Stomach (tissue), 9 donors: Measurements from ENCODE around the gene DNAH1. TPM values are rescaled to one million over a fixed set of nuclear protein-coding genes. Genes with fewer than 3 reads are reported as not detected.

Source experiments
- DNase-seq, 2 donors: peaks; one replicate each; pipeline versions ENCODE4 v3.0.0 to v3.0.0-alpha.2; 2013 to 2019
- H3K27ac ChIP-seq, 5 donors: fragments of 200-600 bp in 4 of 5; sonication (generic) in 4 of 5; one replicate each; pipeline ENCODE4 v1.5.1; 2013 to 2019; ENCODE audit warnings: mild to moderate bottlenecking in 1 of 5, moderate library complexity in 1 of 5
- H3K27me3 ChIP-seq, 3 donors: fragments of 200-600 bp; sonication (generic); one replicate each; pipeline ENCODE4 v1.5.1; 2017 to 2019; ENCODE audit warnings: mixed run types in 1 of 3
- H3K36me3 ChIP-seq, 4 donors: fragments of 200-600 bp; sonication (generic); 1 replicate in 3 of 4; 2 replicates in 1 of 4; pipeline ENCODE4 v1.5.1; 2016 to 2019
- H3K4me1 ChIP-seq, 4 donors: fragments of 200-600 bp; sonication (generic); one replicate each; pipeline ENCODE4 v1.5.1; 2016 to 2019
- H3K4me3 ChIP-seq, 4 donors: fragments of 200-600 bp; sonication (generic) in 3 of 4; one replicate each; pipeline ENCODE4 v1.5.1; 2016 to 2019; ENCODE audit warnings: mild to moderate bottlenecking in 1 of 4
- H3K9me3 ChIP-seq, 4 donors: fragments of 200-600 bp; sonication (generic); one replicate each; pipeline ENCODE4 v1.5.1; 2016 to 2019
- EP300 ChIP-seq: sonication (generic); formaldehyde crosslinking; IDR thresholded peaks from one replicate; pipeline ENCODE4 v1.6.1; 2017; ENCODE audit warnings: antibody characterized with exemption
- POLR2A ChIP-seq, 4 donors: fragments of 450-650 bp; IDR thresholded peaks; one replicate each; pipeline ENCODE4 v1.6.1; 2016; ENCODE audit warnings: antibody characterized with exemption in 4 of 4, control low read depth in 2 of 4, mild to moderate bottlenecking in 1 of 4, moderate library complexity in 1 of 4
- POLR2AphosphoS5 ChIP-seq, 3 donors: sonication (generic); formaldehyde crosslinking; IDR thresholded peaks; one replicate each; pipeline ENCODE4 v1.6.1; 2016; ENCODE audit warnings: antibody characterized with exemption in 3 of 3
- WGBS, 5 donors: extraction: QIAGEN DNeasy Blood & Tissue Kit in 3 of 5; methylation state at CpG; one replicate each; pipeline versions ENCODE4 v1.1.5 to v1.1.7; 2013 to 2018; 5-methylcytosine and 5-hydroxymethylcytosine counted together
- intact Hi-C: fragments of 100-400 bp; cut with DNase I; formaldehyde crosslinking; loops from one replicate; pipeline ENCODE4 v1.15.1; 2023; ENCODE audit warnings: low total_unique reads
- polyA plus RNA-seq, 3 donors: library from polyadenylated mRNA; stranded (reverse); fragments of 200-250 nt; gene quantifications; one replicate each; pipeline ENCODE4 v1.2.3, GENCODE V29; 2013
- total RNA-seq, 5 donors: library from RNA; depleted of rRNA; stranded (reverse); fragments of >200 nt; gene quantifications; one replicate each; pipeline versions ENCODE4 v1.1.0 to v1.2.3, GENCODE V29; 2014 to 2016
- TF ChIP-seq, protein P1 (sequence below), 7 experiments: fragments of 450-650 bp in 4 of 7; fragments of 200-600 bp in 3 of 7; sonication (generic) in 3 of 7; IDR thresholded peaks; one replicate each; pipeline ENCODE4 v1.5.1; 2016 to 2019; ENCODE audit warnings: antibody characterized with exemption in 7 of 7, control low read depth in 2 of 7, mild to moderate bottlenecking in 1 of 7
- donor health status: healthy with polysubstance abuse.
- donor health status: Bipolar disorder and iron deficiency.
- donor health status: healthy.

Gene DNAH1
- total and polyA plus RNA-seq, 8 donors, result 1.9 to 57.6 (median 8.2) TPM

- no peaks in the 10 kb centered on the region for H3K27me3 ChIP-seq
- intact Hi-C loops, result no loop called here
- peak overlapping the region in 2 of 5 donors; percentile 43 to 63 for H3K27ac ChIP-seq
- peaks cover 11 to 32% (median 13%) of the 10 kb centered on the region in 4 donors for H3K4me1 ChIP-seq
- no peak overlapping the region for H3K4me3 ChIP-seq
- no peak for DNase-seq
- TF ChIP-seq POLR2A (IDR thresholded peaks at IDR 0.05), result no peak
- TF ChIP-seq, protein P1, sequence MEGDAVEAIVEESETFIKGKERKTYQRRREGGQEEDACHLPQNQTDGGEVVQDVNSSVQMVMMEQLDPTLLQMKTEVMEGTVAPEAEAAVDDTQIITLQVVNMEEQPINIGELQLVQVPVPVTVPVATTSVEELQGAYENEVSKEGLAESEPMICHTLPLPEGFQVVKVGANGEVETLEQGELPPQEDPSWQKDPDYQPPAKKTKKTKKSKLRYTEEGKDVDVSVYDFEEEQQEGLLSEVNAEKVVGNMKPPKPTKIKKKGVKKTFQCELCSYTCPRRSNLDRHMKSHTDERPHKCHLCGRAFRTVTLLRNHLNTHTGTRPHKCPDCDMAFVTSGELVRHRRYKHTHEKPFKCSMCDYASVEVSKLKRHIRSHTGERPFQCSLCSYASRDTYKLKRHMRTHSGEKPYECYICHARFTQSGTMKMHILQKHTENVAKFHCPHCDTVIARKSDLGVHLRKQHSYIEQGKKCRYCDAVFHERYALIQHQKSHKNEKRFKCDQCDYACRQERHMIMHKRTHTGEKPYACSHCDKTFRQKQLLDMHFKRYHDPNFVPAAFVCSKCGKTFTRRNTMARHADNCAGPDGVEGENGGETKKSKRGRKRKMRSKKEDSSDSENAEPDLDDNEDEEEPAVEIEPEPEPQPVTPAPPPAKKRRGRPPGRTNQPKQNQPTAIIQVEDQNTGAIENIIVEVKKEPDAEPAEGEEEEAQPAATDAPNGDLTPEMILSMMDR (IDR thresholded peaks at IDR 0.05), result no peak
- no peak for TF ChIP-seq EP300
- TF ChIP-seq POLR2AphosphoS5 (IDR thresholded peaks at IDR 0.05), result no peak
- H3K9me3 ChIP-seq, result no peaks in the 10 kb centered on the region
- 89 to 100% (median 92%) methylated on average over 2 of the region's 2 CpGs for WGBS, 5 donors
- peaks cover 0 to 19% (median 12%) of the 10 kb centered on the region in 4 donors for H3K36me3 ChIP-seq
These were observed 2.8 kb upstream of the DNAH1 start for GRCh38 chr3:52313188-52313773.

DNA sequence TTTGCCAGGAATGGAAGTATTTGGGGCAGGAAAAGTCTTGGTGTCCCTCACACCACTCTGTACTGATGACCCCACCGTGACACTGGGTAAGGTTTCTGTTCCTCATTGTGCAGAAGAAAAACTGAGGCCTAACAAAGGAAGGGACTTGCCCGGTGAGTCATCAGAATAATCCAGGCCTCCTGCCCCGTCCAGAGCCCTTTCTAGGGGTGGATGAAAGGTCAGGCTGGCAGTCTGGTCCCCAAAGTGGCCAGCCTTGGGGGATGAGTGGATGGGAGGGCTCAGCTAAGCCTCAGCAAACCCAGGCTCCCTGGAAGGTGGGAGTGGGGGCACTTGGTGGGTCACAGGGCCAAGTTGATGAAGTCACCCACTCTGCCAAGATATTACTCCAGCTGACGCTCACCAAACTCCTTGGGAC, 2.3 kb upstream of the DNAH1 start:
- Histone ChIP-seq H3K27ac (peak overlapping the region in 4 of 5 donors; percentile 14 to 63 (median 28)), H3K4me3 (no peak overlapping the region), H3K9me3 (no peaks in the 10 kb centered on the region), H3K36me3 (peaks cover 0 to 19% (median 12%) of the 10 kb centered on the region in 4 donors), H3K27me3 (no peaks in the 10 kb centered on the region), H3K4me1 (peaks cover 13 to 36% (median 17%) of the 10 kb centered on the region in 4 donors)
- peak in 2 of 3 donors; percentile 9 to 21 for TF ChIP-seq POLR2AphosphoS5 (IDR thresholded peaks at IDR 0.05)
- TF ChIP-seq, protein P1 (IDR thresholded peaks at IDR 0.05), result no peak
- no peak for TF ChIP-seq POLR2A (IDR thresholded peaks at IDR 0.05)
- no peak for TF ChIP-seq EP300
- peak in 1 of 2 donors; percentile 51 for DNase-seq
- 46 to 58% (median 51%) methylated on average over 4 of the region's 4 CpGs for WGBS, 5 donors
- intact Hi-C loops, result no loop called here

DNA sequence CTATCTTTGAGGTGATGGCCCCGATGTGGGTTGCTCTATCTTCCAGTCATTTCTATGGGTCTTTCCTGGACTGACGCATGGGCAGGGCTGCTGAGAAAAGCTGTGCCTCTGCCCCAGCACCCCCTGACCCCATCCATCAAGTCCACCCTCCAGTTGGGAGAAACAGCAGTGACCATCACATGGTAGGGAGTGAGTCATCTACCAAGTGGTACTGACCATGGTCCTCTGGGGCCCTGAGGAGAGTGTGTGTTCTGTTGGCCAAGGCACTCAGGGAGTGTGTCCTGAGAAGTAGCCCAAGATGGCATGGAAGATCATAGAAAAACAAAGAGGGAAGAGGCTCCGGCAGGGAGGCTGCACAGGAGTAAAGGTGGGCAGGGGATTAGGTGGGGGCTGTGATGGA, 1.6 kb upstream of the DNAH1 start:
- intact Hi-C loops, result no loop called here
- DNase-seq, result no peak
- H3K27ac ChIP-seq, result peak overlapping the region in 3 of 5 donors; percentile 14 to 63 (median 43)

GRCh38 chr3:52315006-52315405, 1.1 kb upstream of the DNAH1 start:
- H3K27ac ChIP-seq, result no peak overlapping the region
- intact Hi-C loops, result no loop called here
- H3K36me3 ChIP-seq, result peaks cover 0 to 8% (median 6%) of the 10 kb centered on the region in 4 donors
- peaks cover 13 to 36% (median 17%) of the 10 kb centered on the region in 4 donors for H3K4me1 ChIP-seq
- H3K4me3 ChIP-seq, result no peak overlapping the region
- no peaks in the 10 kb centered on the region for H3K27me3 ChIP-seq
- no peak for DNase-seq
- H3K9me3 ChIP-seq, result no peaks in the 10 kb centered on the region
- 90 to 96% (median 91%) methylated on average over 5 to 6 of the region's 6 CpGs for WGBS, 5 donors
- TF ChIP-seq POLR2AphosphoS5 (IDR thresholded peaks at IDR 0.05) (no peak), EP300 (no peak), POLR2A (IDR thresholded peaks at IDR 0.05) (no peak)
- TF ChIP-seq, protein P1 (IDR thresholded peaks at IDR 0.05), result no peak

More for the DNA sequence above, 1.6 kb upstream of the DNAH1 start:
- Histone ChIP-seq H3K36me3 (peaks cover 0 to 13% (median 11%) of the 10 kb centered on the region in 4 donors), H3K4me3 (no peak overlapping the region), H3K9me3 (no peaks in the 10 kb centered on the region), H3K27me3 (no peaks in the 10 kb centered on the region), H3K4me1 (peaks cover 13 to 36% (median 17%) of the 10 kb centered on the region in 4 donors)
- WGBS, 5 donors, result 89 to 98% (median 96%) methylated on average over 1 to 3 of the region's 3 CpGs
- TF ChIP-seq EP300 (no peak), POLR2A (IDR thresholded peaks at IDR 0.05) (no peak)
- TF ChIP-seq, protein P1 (IDR thresholded peaks at IDR 0.05), result no peak
